ENCODE results near the gene RRP15. TPM values are rescaled to one million over a fixed set of nuclear protein-coding genes. Genes with fewer than 3 reads are reported as not detected.

Gene RRP15
- total and polyA plus RNA-seq, 2 of the 8 experiments (the other 6 are each of a cell fraction or from before 2014, with no cell fraction given), result 3.7 to 52.8 TPM

DNA sequence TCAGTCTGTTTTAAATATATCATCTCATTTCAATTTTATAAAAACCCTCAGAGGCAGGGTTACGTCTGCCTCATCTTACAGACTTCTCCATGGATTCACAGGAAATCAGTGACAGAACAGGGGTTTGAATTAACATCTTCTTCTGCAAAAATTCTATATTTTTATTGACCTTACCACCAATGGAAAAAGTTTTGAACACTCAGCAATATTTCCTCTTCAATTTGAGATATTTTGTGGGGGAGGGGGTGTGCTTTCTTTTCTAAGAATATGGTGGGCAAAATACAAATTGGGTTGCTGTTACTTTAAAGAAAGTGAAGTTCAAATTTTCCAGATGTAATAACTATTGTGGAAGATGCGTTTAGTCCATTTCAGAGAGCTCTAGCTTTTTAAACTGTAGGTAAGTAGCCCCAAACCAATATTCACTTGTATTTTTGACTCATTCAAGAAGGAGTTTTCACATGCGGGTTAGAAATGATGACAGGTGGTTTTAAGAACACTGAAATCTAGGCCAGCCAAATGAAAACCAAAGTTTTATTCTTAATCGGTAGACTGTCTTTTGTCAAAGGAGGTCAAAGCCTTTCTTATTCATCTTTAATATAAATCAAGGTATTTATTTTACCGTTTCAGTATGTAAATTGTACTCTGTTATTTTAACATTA lies 77.5 kb downstream of the RRP15 start:
- no peak overlapping the region for H3K14ac ChIP-seq (ENCODE audit: insufficient read length)
- DNase-seq (ENCODE audit: low read depth in 1 of 2, low spot score in 2 of 2) (no peak), FAIRE-seq (no peak)
- no peak overlapping the region for H3K27ac ChIP-seq (ENCODE audit: low read depth, low read length)
- POLR2A ChIA-PET (ENCODE audit: partially characterized antibody), result no interaction called here
- no peak overlapping the region for H3K56ac ChIP-seq (replicated peaks; ENCODE audit: insufficient read length, low read depth, low read length)
- no peak overlapping the region for H2BK12ac ChIP-seq (ENCODE audit: low read depth, low read length)
- H2BK20ac ChIP-seq (ENCODE audit: low read length), result no peak overlapping the region
- no peaks in the 10 kb centered on the region for H3K27me3 ChIP-seq (replicated peaks in 1 of 4; ENCODE audit: control insufficient read depth in 3 of 4, extremely low read depth in 1 of 4, insufficient read depth in 3 of 4, low read length in 3 of 4)
- H3K4ac ChIP-seq (replicated peaks; ENCODE audit: insufficient read length, low read depth, low read length), result no peak overlapping the region
- no peak overlapping the region for H2AK5ac ChIP-seq (ENCODE audit: low read depth, low read length)
- H3K79me2 ChIP-seq (ENCODE audit: control insufficient read depth in 1 of 2, insufficient read depth in 2 of 2, low read length in 2 of 2), result no peaks in the 10 kb centered on the region
- H3K9me3 ChIP-seq (ENCODE audit: insufficient read depth in 2 of 2, low read depth in 1 of 2, low read length in 1 of 2), result no peaks in the 10 kb centered on the region
- WGBS, 2 experiments (ENCODE audit: extremely low coverage in 1 of 2, insufficient coverage in 1 of 2, insufficient read length in 1 of 2, insufficient replicate concordance in 2 of 2, low coverage in 1 of 2, low lambda C conversion rate in 2 of 2, missing lambda C conversion rate in 1 of 2), result 93% methylated on average over 5 of the region's 5 CpGs; no CpG with 5 or more reads in 1 of the 2 experiments
- H4K5ac ChIP-seq (ENCODE audit: insufficient read length, low read depth, low read length), result no peak overlapping the region
- H3K18ac ChIP-seq (ENCODE audit: extremely low read depth, low read length), result no peak overlapping the region
- no peak overlapping the region for H2BK120ac ChIP-seq (replicated peaks; ENCODE audit: low read depth, low read length)
- H2AFZ ChIP-seq (ENCODE audit: low read length), result no peak overlapping the region
- H2BK5ac ChIP-seq (ENCODE audit: low read depth, low read length), result no peak overlapping the region
- no peak overlapping the region for H2BK15ac ChIP-seq (ENCODE audit: low read length)
- no peaks in the 10 kb centered on the region for H3K79me1 ChIP-seq (ENCODE audit: low read depth, low read length)
- CTCF ChIA-PET (ENCODE audit: partially characterized antibody), result interaction anchor here (1.1 to 4.3 kb wide), 6 partner anchors 9 to 705 kb away, joined by 3 to 18 read pairs (median 3); no protein-coding TSS in a partner anchor
- no peak overlapping the region for H3K9ac ChIP-seq (replicated peaks in 1 of 4; ENCODE audit: extremely low read depth in 1 of 4, low read depth in 3 of 4, low read length in 3 of 4)
- H4K91ac ChIP-seq (replicated peaks; ENCODE audit: insufficient read length, low read length), result no peak overlapping the region
- TF ChIP-seq BCL11A (IDR thresholded peaks at IDR 0.05; ENCODE audit: low read depth in 2 of 2, low read length in 2 of 2) (no peak), GABPA (IDR thresholded peaks at IDR 0.05; ENCODE audit: borderline replicate concordance, insufficient read depth, low read length) (no peak), JUND (IDR thresholded peaks at IDR 0.05; ENCODE audit: low read length) (no peak), SIRT6 (IDR thresholded peaks at IDR 0.05; ENCODE audit: low read length) (no peak), MAFK (IDR thresholded peaks at IDR 0.05; ENCODE audit: low read depth, low read length) (no peak), SP2 (IDR thresholded peaks at IDR 0.05; ENCODE audit: low read length) (no peak), SAP30 (IDR thresholded peaks at IDR 0.05; ENCODE audit: insufficient read depth, insufficient replicate concordance, low read length) (no peak), CHD1 (IDR thresholded peaks at IDR 0.05; ENCODE audit: low read depth, low read length) (no peak), SP1 (IDR thresholded peaks at IDR 0.05; ENCODE audit: low read depth, low read length) (no peak), CHD2 (IDR thresholded peaks at IDR 0.05; ENCODE audit: low read length) (no peak), KDM4A (IDR thresholded peaks at IDR 0.05; ENCODE audit: low read depth, low read length, severe bottlenecking) (no peak), EP300 (IDR thresholded peaks at IDR 0.05; ENCODE audit: borderline replicate concordance in 1 of 2, low read depth in 2 of 2, low read length in 2 of 2) (no peak)
- TF ChIP-seq, protein P1, sequence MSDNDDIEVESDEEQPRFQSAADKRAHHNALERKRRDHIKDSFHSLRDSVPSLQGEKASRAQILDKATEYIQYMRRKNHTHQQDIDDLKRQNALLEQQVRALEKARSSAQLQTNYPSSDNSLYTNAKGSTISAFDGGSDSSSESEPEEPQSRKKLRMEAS (IDR thresholded peaks at IDR 0.05), result no peak
- no peak overlapping the region for H3K4me2 ChIP-seq (ENCODE audit: insufficient read depth in 1 of 2, low read depth in 2 of 2, low read length in 2 of 2)
- H3K4me1 ChIP-seq (replicated peaks in 1 of 4; ENCODE audit: control insufficient read depth in 3 of 4, insufficient read depth in 4 of 4, low read length in 3 of 4), result peaks cover 0 to 2% (median 0%) of the 10 kb centered on the region in 4 experiments; a peak in 1 of 7 replicates
- H4K20me1 ChIP-seq (replicated peaks in 1 of 2; ENCODE audit: control insufficient read depth in 1 of 2, insufficient read depth in 2 of 2, low read length in 2 of 2), result no peaks in the 10 kb centered on the region
- no peak overlapping the region for H3K23ac ChIP-seq (ENCODE audit: insufficient read length)
- H3K36me3 ChIP-seq (ENCODE audit: control insufficient read depth in 2 of 4, insufficient read depth in 4 of 4, low read length in 3 of 4), result no peaks in the 10 kb centered on the region
- no peak overlapping the region for H3K4me3 ChIP-seq (ENCODE audit: extremely low read depth in 1 of 4, insufficient read depth in 2 of 4, low read depth in 3 of 4, low read length in 4 of 4)
- no peak overlapping the region for H4K8ac ChIP-seq (ENCODE audit: extremely low read depth, insufficient read depth, low read length)
- no peaks in the 10 kb centered on the region for H3K23me2 ChIP-seq (ENCODE audit: low read depth, low read length)

Data from H1 (cell line).